CD4-positive, alpha-beta T cell (primary cell): ENCODE results near the gene CEP170. TPM values are rescaled to one million over a fixed set of nuclear protein-coding genes. Genes with fewer than 3 reads are reported as not detected.

Experiments used
- ATAC-seq: fragments of 200-7000 bp; cut with Tn5 transposase; one replicate; pipeline ENCODE4 v1.10.0; 2022; ENCODE audit warnings: mild to moderate bottlenecking; ENCODE audit not compliant: poor library complexity
- CTCF ChIA-PET: fragments of 350-600 bp; sonication (Branson Sonifier 250); formaldehyde crosslinking; loops from one replicate; lab custom pipeline; 2021; ENCODE audit warnings: antibody characterized with exemption, inconsistent platforms; lab: Charles Lee
- POLR2A ChIA-PET: fragments of 350-600 bp; sonication (Branson Sonifier 250); formaldehyde crosslinking; loops from one replicate; lab custom pipeline; 2021; ENCODE audit warnings: antibody characterized with exemption, inconsistent platforms; lab: Charles Lee
- DNase-seq, 14 experiments: peaks; one replicate each; pipeline ENCODE4 v3.0.0-alpha.2; 2013 to 2020; ENCODE audit warnings: mixed read lengths in 2 of 14
- H3K27ac ChIP-seq, 2 donors: one replicate each; pipeline versions ENCODE4 v1.5.1 to v1.7.0; 2013; ENCODE audit warnings: low read length in 2 of 2, low read depth in 1 of 2, mild to moderate bottlenecking in 1 of 2
- H3K27me3 ChIP-seq, 2 experiments: 1 replicate in 1 of 2; 2 replicates in 1 of 2; pipeline versions ENCODE4 v1.6.1 to v1.7.0; 2013; ENCODE audit warnings: low read length in 2 of 2, control low read depth in 1 of 2, mild to moderate bottlenecking in 1 of 2, moderate library complexity in 1 of 2; ENCODE audit not compliant: insufficient read depth in 2 of 2, control insufficient read depth in 1 of 2
- H3K36me3 ChIP-seq: one replicate; pipeline ENCODE4 v1.6.1; 2013; ENCODE audit warnings: low read length, control low read depth; ENCODE audit not compliant: insufficient read depth
- H3K4me1 ChIP-seq: one replicate; pipeline ENCODE4 v1.6.1; 2013; ENCODE audit warnings: low read length, control low read depth; ENCODE audit not compliant: insufficient read depth
- H3K4me3 ChIP-seq: one replicate; pipeline ENCODE4 v1.5.1; 2013; ENCODE audit warnings: mild to moderate bottlenecking, low read length, moderate library complexity
- H3K9me3 ChIP-seq, 2 experiments: 1 replicate in 1 of 2; 2 replicates in 1 of 2; pipeline versions ENCODE4 v1.6.1 to v1.7.0; 2013; ENCODE audit warnings: low read length in 2 of 2, mild to moderate bottlenecking in 2 of 2, control low read depth in 1 of 2, moderate library complexity in 1 of 2; ENCODE audit not compliant: control insufficient read depth in 1 of 2, insufficient read depth in 1 of 2
- H3K27ac Mint-ChIP-seq: one replicate; pipeline ENCODE4 v1.8.0; 2020; ENCODE audit warnings: mixed read lengths
- H3K27me3 Mint-ChIP-seq: one replicate; pipeline ENCODE4 v1.8.0; 2021; ENCODE audit warnings: mixed read lengths
- H3K36me3 Mint-ChIP-seq: one replicate; pipeline ENCODE4 v1.8.0; 2021; ENCODE audit warnings: low read depth, mixed read lengths
- H3K4me1 Mint-ChIP-seq: one replicate; pipeline ENCODE4 v1.8.0; 2021; ENCODE audit warnings: low read depth, mixed read lengths
- H3K4me3 Mint-ChIP-seq: one replicate; pipeline ENCODE4 v1.8.0; 2020; ENCODE audit warnings: mild to moderate bottlenecking, mixed read lengths
- H3K9me3 Mint-ChIP-seq: one replicate; pipeline ENCODE4 v1.8.0; 2020; ENCODE audit warnings: mixed read lengths
- intact Hi-C, 2 experiments: fragments of 100-400 bp; cut with DNase I in 1 of 2; cut with micrococcal nuclease in 1 of 2; formaldehyde crosslinking; loops; one replicate each; pipeline versions ENCODE4 v1.15.1 to v1.9.0; 2023 to 2025; cut with DNase I, micrococcal nuclease
- total RNA-seq, 174 experiments: library from RNA in 2 of 174; stranded (reverse) in 2 of 174; gene quantifications; one replicate each; pipeline ENCODE4 v1.2.3 and lab custom pipeline; 2021 to 2026
- TF ChIP-seq, protein P1 (sequence below): fragments of 200-600 bp; IDR thresholded peaks from one replicate; pipeline ENCODE4 v1.8.0; 2022; ENCODE audit warnings: antibody characterized with exemption, mild to moderate bottlenecking

The CEP170 gene
- total RNA-seq, 2 experiments from 2014 or later, result 34.7 to 38.2 TPM

DNA sequence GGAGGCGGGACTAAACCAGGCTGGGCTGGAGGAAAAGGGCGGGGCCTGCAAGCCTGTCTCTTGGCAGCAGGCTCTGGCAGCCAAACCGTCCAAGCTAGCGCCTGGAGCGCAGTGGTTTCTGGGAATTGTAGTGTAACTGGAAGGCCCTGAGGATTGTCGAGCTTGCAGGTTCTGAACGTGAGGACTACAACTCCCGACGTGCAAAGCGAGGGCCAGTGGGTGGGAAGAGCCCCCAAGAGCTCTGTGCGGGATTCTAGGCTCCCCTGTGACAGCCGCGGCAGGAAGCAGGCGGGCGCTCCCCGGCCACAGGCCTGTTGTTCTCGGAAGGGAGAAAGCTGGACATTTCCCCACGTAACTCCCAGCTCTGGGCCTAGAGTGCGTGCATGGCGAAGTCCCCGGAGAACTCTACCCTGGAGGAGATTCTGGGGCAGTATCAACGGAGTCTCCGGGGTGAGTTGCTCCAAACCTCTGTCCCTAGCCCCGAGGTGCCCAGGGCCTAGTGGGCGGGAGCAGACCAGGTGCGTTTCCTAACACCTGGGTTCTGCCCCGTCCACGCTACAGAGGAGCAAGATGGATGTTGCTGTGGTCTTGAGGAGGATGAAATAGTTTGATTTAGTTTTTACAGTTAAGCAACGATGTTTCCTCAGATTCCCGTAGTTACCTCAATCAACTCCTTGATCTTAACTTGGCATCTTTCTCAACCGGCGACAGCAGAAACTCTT lies 871 bp upstream of the CEP170 start, which contains the start of gene SDCCAG8:
SDCCAG8 (plus strand) TSS at position 251 of the 722 bp plus-strand sequence; CDS start at position 384, 133 bp downstream.
- Histone ChIP-seq H3K27ac (peak within 1 kb of the TSS; percentile 97 to 99), H3K27me3 (no peaks in the 10 kb centered on the region), H3K4me3 (peak within 1 kb of the TSS; percentile 99), H3K36me3 (no peaks in the 10 kb centered on the region), H3K9me3 (no peaks in the 10 kb centered on the region), H3K4me1 (peaks cover 20% of the 10 kb centered on the region)
- H3K4me1 Mint-ChIP-seq, result peaks cover 61% of the 10 kb centered on the region
- H3K27ac Mint-ChIP-seq, result peak within 1 kb of the TSS; percentile 100
- ATAC-seq, result peak; percentile 73
- H3K9me3 Mint-ChIP-seq, result no peaks in the 10 kb centered on the region
- ChIA-PET POLR2A (interaction anchor here (0.7 to 3.0 kb wide), 31 partner anchors 9 to 1737 kb away, joined by 3 to 31 read pairs (median 6); partner anchors contain the start of genes ADSS2, CATSPERE, CHML and COX20), CTCF (interaction anchor here (1.0 to 2.4 kb wide), 3 partner anchors 21 to 792 kb away, joined by 3 to 10 read pairs (median 4); no protein-coding TSS in a partner anchor)
- intact Hi-C loops, result loop anchor here (2.0 to 10.0 kb wide), 9 partner anchors 77 to 1739 kb away; partner anchors contain the start of genes ADSS2 (in 1 of the 2), COX20 (in 1 of the 2), DESI2 (in 1 of the 2) and FH (in 1 of the 2)
- H3K4me3 Mint-ChIP-seq, result peak within 1 kb of the TSS; percentile 98
- DNase-seq, result peak; percentile 85 to 98 (median 90)
- no peaks in the 10 kb centered on the region for H3K27me3 Mint-ChIP-seq
- peaks cover 24% of the 10 kb centered on the region for H3K36me3 Mint-ChIP-seq
- TF ChIP-seq, protein P1, sequence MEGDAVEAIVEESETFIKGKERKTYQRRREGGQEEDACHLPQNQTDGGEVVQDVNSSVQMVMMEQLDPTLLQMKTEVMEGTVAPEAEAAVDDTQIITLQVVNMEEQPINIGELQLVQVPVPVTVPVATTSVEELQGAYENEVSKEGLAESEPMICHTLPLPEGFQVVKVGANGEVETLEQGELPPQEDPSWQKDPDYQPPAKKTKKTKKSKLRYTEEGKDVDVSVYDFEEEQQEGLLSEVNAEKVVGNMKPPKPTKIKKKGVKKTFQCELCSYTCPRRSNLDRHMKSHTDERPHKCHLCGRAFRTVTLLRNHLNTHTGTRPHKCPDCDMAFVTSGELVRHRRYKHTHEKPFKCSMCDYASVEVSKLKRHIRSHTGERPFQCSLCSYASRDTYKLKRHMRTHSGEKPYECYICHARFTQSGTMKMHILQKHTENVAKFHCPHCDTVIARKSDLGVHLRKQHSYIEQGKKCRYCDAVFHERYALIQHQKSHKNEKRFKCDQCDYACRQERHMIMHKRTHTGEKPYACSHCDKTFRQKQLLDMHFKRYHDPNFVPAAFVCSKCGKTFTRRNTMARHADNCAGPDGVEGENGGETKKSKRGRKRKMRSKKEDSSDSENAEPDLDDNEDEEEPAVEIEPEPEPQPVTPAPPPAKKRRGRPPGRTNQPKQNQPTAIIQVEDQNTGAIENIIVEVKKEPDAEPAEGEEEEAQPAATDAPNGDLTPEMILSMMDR, result no peak

DNA sequence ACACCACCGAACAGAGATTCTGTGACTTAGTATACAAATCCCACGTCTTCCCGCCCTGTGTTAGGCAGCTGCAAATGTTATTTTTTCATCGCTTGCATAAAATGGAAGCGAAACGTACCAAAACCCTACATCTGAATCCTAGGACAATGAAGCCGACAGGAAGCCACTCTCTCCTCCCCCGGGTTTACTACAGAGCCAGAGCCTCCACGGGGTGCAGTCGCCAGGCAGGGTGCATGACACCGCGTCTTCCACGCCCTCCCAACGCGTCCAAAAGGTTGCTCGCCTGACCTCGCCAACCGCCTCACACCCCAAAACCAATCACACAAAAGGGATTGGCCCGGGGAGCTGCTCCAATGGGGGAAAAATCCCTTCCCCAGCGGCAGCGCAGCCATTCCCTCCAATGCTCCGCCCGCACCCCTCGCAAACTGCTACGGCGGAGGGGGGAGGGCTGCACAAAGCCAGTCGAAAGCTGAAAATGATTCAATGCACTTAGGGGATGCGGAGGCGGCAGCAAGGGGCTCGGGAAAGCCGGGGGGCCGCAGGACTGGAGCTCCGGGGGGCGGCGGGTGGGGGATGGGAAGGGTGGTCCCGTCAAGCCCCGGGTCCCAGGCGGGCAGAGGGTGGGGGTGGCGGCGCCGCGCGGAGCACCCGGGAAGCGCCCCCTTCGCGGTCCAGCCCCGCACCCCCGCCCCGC lies 701 bp downstream of the CEP170 start:
- H3K27me3 Mint-ChIP-seq, result no peaks in the 10 kb centered on the region
- POLR2A ChIA-PET, result interaction anchor here (0.7 to 3.0 kb wide), 23 partner anchors 8 to 1735 kb away, joined by 3 to 31 read pairs (median 8); partner anchors contain the start of genes ADSS2, CATSPERE, CHML and COX20
- no peaks in the 10 kb centered on the region for H3K9me3 Mint-ChIP-seq
- H3K36me3 ChIP-seq, result no peaks in the 10 kb centered on the region
- H3K4me1 ChIP-seq, result peaks cover 20% of the 10 kb centered on the region
- CTCF ChIA-PET, result interaction anchor here (2.4 kb wide), 1 partner anchor 19 kb away, joined by 10 read pairs; no protein-coding TSS in a partner anchor
- H3K4me3 Mint-ChIP-seq, result peak overlapping the region; percentile 95
- H3K4me1 Mint-ChIP-seq, result peaks cover 59% of the 10 kb centered on the region
- peak overlapping the region; percentile 100 for H3K27ac Mint-ChIP-seq
- DNase-seq (peak in 12 of 14 experiments; percentile 27 to 81 (median 47)), ATAC-seq (peak; percentile 25)
- TF ChIP-seq, protein P1, result no peak
- no peaks in the 10 kb centered on the region for H3K27me3 ChIP-seq
- H3K27ac ChIP-seq, result peak overlapping the region; percentile 73 to 97
- intact Hi-C loops, result loop anchor here (2.0 to 10.0 kb wide), 10 partner anchors 37 to 1617 kb away; partner anchors contain the start of genes ADSS2 (in 2 of the 2), COX20 (in 1 of the 2) and ZBTB18 (in 1 of the 2)
- H3K4me3 ChIP-seq, result peak overlapping the region; percentile 99
- H3K36me3 Mint-ChIP-seq, result peaks cover 19% of the 10 kb centered on the region
- no peaks in the 10 kb centered on the region for H3K9me3 ChIP-seq

DNA sequence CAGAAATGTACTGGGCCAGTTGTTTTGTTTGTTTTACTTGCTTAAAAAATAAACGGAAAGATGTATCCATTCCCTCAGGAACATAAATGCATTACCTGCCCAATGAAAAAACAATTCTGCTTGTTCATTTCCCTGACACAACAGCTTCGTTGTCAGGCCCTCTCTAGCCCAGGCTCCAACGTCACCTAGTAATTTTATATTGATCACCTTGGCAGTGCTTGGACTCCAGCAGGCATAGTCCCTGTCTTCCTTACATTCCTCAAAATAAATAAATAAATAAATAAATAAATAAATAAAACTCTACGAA lies 1.2 kb downstream of the CEP170 start:
- H3K4me1 Mint-ChIP-seq, result peaks cover 61% of the 10 kb centered on the region

More for the DNA sequence above, 1.2 kb downstream of the CEP170 start:
- Mint-ChIP-seq H3K9me3 (no peaks in the 10 kb centered on the region), H3K36me3 (peaks cover 19% of the 10 kb centered on the region), H3K27me3 (no peaks in the 10 kb centered on the region), H3K27ac (peak overlapping the region; percentile 100), H3K4me3 (peak overlapping the region; percentile 72)
- Histone ChIP-seq H3K9me3 (no peaks in the 10 kb centered on the region), H3K27me3 (no peaks in the 10 kb centered on the region), H3K4me1 (peaks cover 20% of the 10 kb centered on the region), H3K36me3 (no peaks in the 10 kb centered on the region), H3K27ac (peak overlapping the region; percentile 73 to 81), H3K4me3 (peak overlapping the region; percentile 99)
- ATAC-seq, result no peak
- intact Hi-C loops, result loop anchor here (2.0 to 10.0 kb wide), 10 partner anchors 37 to 1617 kb away; partner anchors contain the start of genes ADSS2 (in 2 of the 2), COX20 (in 1 of the 2) and ZBTB18 (in 1 of the 2)
- peak in 2 of 14 experiments; percentile 16 to 17 for DNase-seq
- CTCF ChIA-PET, result interaction anchor here (2.4 kb wide), 1 partner anchor 19 kb away, joined by 10 read pairs; no protein-coding TSS in a partner anchor
- TF ChIP-seq, protein P1, result no peak
- POLR2A ChIA-PET, result interaction anchor here (0.9 to 3.0 kb wide), 9 partner anchors 9 to 1613 kb away, joined by 3 to 31 read pairs (median 7); partner anchors contain the start of genes ADSS2, CHML and OPN3
